H1 (cell line): ENCODE measurements around the gene LRRC40. TPM values are rescaled to one million over a fixed set of nuclear protein-coding genes. Genes with fewer than 3 reads are reported as not detected.

Source experiments
- CTCF ChIA-PET: fragments of 300-600 bp; sonication (Branson Sonifier 250); formaldehyde crosslinking; loops from one replicate; lab custom pipeline; 2021; ENCODE audit not compliant: partially characterized antibody; lab: Charles Lee
- POLR2A ChIA-PET: fragments of 300-600 bp; sonication (Branson Sonifier 250); formaldehyde crosslinking; loops from one replicate; lab custom pipeline; 2021; ENCODE audit warnings: inconsistent platforms; ENCODE audit not compliant: partially characterized antibody; lab: Charles Lee
- DNase-seq, 2 experiments: peaks; one replicate each; pipeline versions ENCODE4 v3.0.0 to v3.0.0-alpha.2; 2010 to 2022; ENCODE audit warnings: low spot score in 2 of 2, low read depth in 1 of 2, mixed read lengths in 1 of 2
- FAIRE-seq: peaks from 2 replicates; lab custom pipeline; 2011; peaks lifted over from hg19 to GRCh38; lab: Jason Lieb, UNC
- H2AFZ ChIP-seq: 2 replicates; pipeline ENCODE4 v1.8.1; 2012; ENCODE audit warnings: low read length, inconsistent platforms
- H2AK5ac ChIP-seq: 2 replicates; pipeline ENCODE4 v1.6.1; 2013; ENCODE audit warnings: low read depth, low read length
- H2BK120ac ChIP-seq: replicated peaks from 2 replicates; pipeline ENCODE3; 2013; ENCODE audit warnings: low read depth, low read length, inconsistent platforms
- H2BK12ac ChIP-seq: 2 replicates; pipeline ENCODE4 v1.6.1; 2013; ENCODE audit warnings: low read depth, low read length
- H2BK15ac ChIP-seq: 2 replicates; pipeline ENCODE4 v1.6.1; 2013; ENCODE audit warnings: low read length
- H2BK20ac ChIP-seq: 2 replicates; pipeline ENCODE4 v1.6.1; 2013; ENCODE audit warnings: low read length
- H2BK5ac ChIP-seq: 2 replicates; pipeline ENCODE4 v1.6.1; 2013; ENCODE audit warnings: low read depth, low read length
- H3K14ac ChIP-seq: 2 replicates; pipeline ENCODE4 v1.6.1; 2013; ENCODE audit warnings: inconsistent platforms; ENCODE audit not compliant: insufficient read length
- H3K18ac ChIP-seq: 2 replicates; pipeline ENCODE4 v1.6.1; 2013; ENCODE audit warnings: low read length; ENCODE audit errors: extremely low read depth
- H3K23ac ChIP-seq: 2 replicates; pipeline ENCODE4 v1.6.1; 2013; ENCODE audit warnings: inconsistent platforms; ENCODE audit not compliant: insufficient read length
- H3K23me2 ChIP-seq: 2 replicates; pipeline ENCODE4 v1.6.1; 2013; ENCODE audit warnings: low read depth, low read length
- H3K27ac ChIP-seq: 2 replicates; pipeline ENCODE4 v1.6.1; 2011; ENCODE audit warnings: low read depth, low read length, inconsistent platforms
- H3K27me3 ChIP-seq, 4 experiments: replicated peaks in 1 of 4; 1 replicate in 1 of 4; 2 replicates in 3 of 4; pipeline versions ENCODE4 v1.6.1 to v1.8.1; 2011 to 2013; ENCODE audit warnings: low read length in 3 of 4, mild to moderate bottlenecking in 3 of 4, inconsistent platforms in 2 of 4, mixed read lengths in 2 of 4, moderate library complexity in 1 of 4; ENCODE audit not compliant: control insufficient read depth in 3 of 4, insufficient read depth in 3 of 4; ENCODE audit errors: extremely low read depth in 1 of 4
- H3K36me3 ChIP-seq, 4 experiments: 2 replicates each; pipeline versions ENCODE4 v1.6.1 to v1.8.1; 2011 to 2013; ENCODE audit warnings: mild to moderate bottlenecking in 4 of 4, low read length in 3 of 4, moderate library complexity in 2 of 4, control low read depth in 1 of 4, inconsistent platforms in 1 of 4; ENCODE audit not compliant: insufficient read depth in 4 of 4, control insufficient read depth in 2 of 4
- H3K4ac ChIP-seq: replicated peaks from 2 replicates; pipeline ENCODE3; 2013; ENCODE audit warnings: low read length, low read depth, mixed read lengths, inconsistent platforms; ENCODE audit not compliant: insufficient read length
- H3K4me1 ChIP-seq, 4 experiments: replicated peaks in 1 of 4; 1 replicate in 1 of 4; 2 replicates in 3 of 4; pipeline versions ENCODE4 v1.6.1 to v1.8.1; 2011 to 2013; ENCODE audit warnings: low read length in 3 of 4, inconsistent platforms in 2 of 4, mixed read lengths in 1 of 4; ENCODE audit not compliant: insufficient read depth in 4 of 4, control insufficient read depth in 3 of 4
- H3K4me2 ChIP-seq, 2 experiments: 2 replicates each; pipeline versions ENCODE4 v1.6.1 to v1.8.1; 2011 to 2013; ENCODE audit warnings: low read depth in 2 of 2, low read length in 2 of 2, control low read depth in 1 of 2, inconsistent platforms in 1 of 2, mild to moderate bottlenecking in 1 of 2; ENCODE audit not compliant: insufficient read depth in 1 of 2
- H3K4me3 ChIP-seq, 4 experiments: fragments of 200-600, 300-600 bp in 1 of 4; sonication (generic), shearing (Covaris generic), sonication (Bioruptor Twin) in 1 of 4; 2 replicates each; pipeline versions ENCODE4 v1.5.1 to v1.8.1; 2011 to 2016; ENCODE audit warnings: low read length in 4 of 4, low read depth in 3 of 4, control low read depth in 2 of 4, inconsistent platforms in 2 of 4, mild to moderate bottlenecking in 2 of 4, mixed read lengths in 1 of 4, moderate library complexity in 1 of 4; ENCODE audit not compliant: insufficient read depth in 2 of 4; ENCODE audit errors: extremely low read depth in 1 of 4
- H3K56ac ChIP-seq: replicated peaks from 2 replicates; pipeline ENCODE3; 2013; ENCODE audit warnings: low read depth, mild to moderate bottlenecking, mixed read lengths, low read length, inconsistent platforms; ENCODE audit not compliant: insufficient read length
- H3K79me1 ChIP-seq: 2 replicates; pipeline ENCODE4 v1.6.1; 2013; ENCODE audit warnings: low read depth, low read length, control low read depth
- H3K79me2 ChIP-seq, 2 experiments: 2 replicates each; pipeline versions ENCODE4 v1.6.1 to v1.8.1; 2012 to 2013; ENCODE audit warnings: low read length in 2 of 2, mild to moderate bottlenecking in 2 of 2, inconsistent platforms in 1 of 2; ENCODE audit not compliant: insufficient read depth in 2 of 2, control insufficient read depth in 1 of 2
- H3K9ac ChIP-seq, 4 experiments: replicated peaks in 1 of 4; 1 replicate in 1 of 4; 2 replicates in 3 of 4; pipeline versions ENCODE4 v1.6.1 to v1.8.1; 2011 to 2013; ENCODE audit warnings: low read depth in 3 of 4, low read length in 3 of 4, control low read depth in 2 of 4, mild to moderate bottlenecking in 2 of 4, moderate library complexity in 2 of 4, inconsistent platforms in 1 of 4; ENCODE audit errors: extremely low read depth in 1 of 4
- H3K9me3 ChIP-seq, 2 experiments: 2 replicates each; pipeline versions ENCODE4 v1.6.1 to v1.8.1; 2012 to 2013; ENCODE audit warnings: mild to moderate bottlenecking in 2 of 2, moderate library complexity in 2 of 2, control low read depth in 1 of 2, inconsistent platforms in 1 of 2, low read depth in 1 of 2, low read length in 1 of 2, mixed read lengths in 1 of 2; ENCODE audit not compliant: insufficient read depth in 2 of 2
- H4K20me1 ChIP-seq, 2 experiments: replicated peaks in 1 of 2; 2 replicates each; pipeline versions ENCODE3 to v1.8.1; 2011 to 2013; ENCODE audit warnings: inconsistent platforms in 2 of 2, low read length in 2 of 2, mild to moderate bottlenecking in 1 of 2; ENCODE audit not compliant: insufficient read depth in 2 of 2, control insufficient read depth in 1 of 2
- H4K5ac ChIP-seq: 2 replicates; pipeline ENCODE4 v1.6.1; 2013; ENCODE audit warnings: low read length, low read depth, mixed read lengths, inconsistent platforms; ENCODE audit not compliant: insufficient read length
- H4K8ac ChIP-seq: 2 replicates; pipeline ENCODE4 v1.8.0; 2013; ENCODE audit warnings: mild to moderate bottlenecking, moderate library complexity, low read length, inconsistent platforms; ENCODE audit not compliant: insufficient read depth; ENCODE audit errors: extremely low read depth
- H4K91ac ChIP-seq: replicated peaks from 2 replicates; pipeline ENCODE3; 2013; ENCODE audit warnings: low read length, mixed read lengths, inconsistent platforms; ENCODE audit not compliant: insufficient read length
- ASH2L ChIP-seq: fragments of 200-600, 300-600 bp; sonication (generic); IDR thresholded peaks from one replicate; pipeline ENCODE4 v1.7.1; 2017; ENCODE audit warnings: low read length
- CHD2 ChIP-seq: IDR thresholded peaks from 2 replicates; pipeline ENCODE4 v1.6.1; 2012; ENCODE audit warnings: low read length, improper control_type of control experiment
- CTBP2 ChIP-seq: IDR thresholded peaks from 2 replicates; pipeline ENCODE4 v1.7.0; 2011; ENCODE audit warnings: borderline replicate concordance, mild to moderate bottlenecking, moderate library complexity, mixed read lengths, low read length; ENCODE audit not compliant: insufficient read depth, insufficient read length
- CTCF ChIP-seq, 3 experiments: IDR thresholded peaks; 1 replicate in 2 of 3; 2 replicates in 1 of 3; pipeline versions ENCODE4 v1.5.1 to v1.6.1; 2011; ENCODE audit warnings: low read length in 3 of 3, mild to moderate bottlenecking in 3 of 3, inconsistent platforms in 2 of 3, low read depth in 1 of 3, moderate library complexity in 1 of 3; ENCODE audit not compliant: insufficient read depth in 1 of 3; ENCODE audit errors: control extremely low read depth in 1 of 3
- GABPA ChIP-seq: IDR thresholded peaks from 2 replicates; pipeline ENCODE4 v1.6.1; 2011; ENCODE audit warnings: mild to moderate bottlenecking, low read length, moderate library complexity, borderline replicate concordance; ENCODE audit not compliant: insufficient read depth
- KDM5A ChIP-seq: fragments of 200-600 bp; IDR thresholded peaks from 2 replicates; pipeline ENCODE4 v1.7.1; 2012; ENCODE audit warnings: mild to moderate bottlenecking, low read length, inconsistent platforms, mixed read lengths
- POLR2AphosphoS5 ChIP-seq: IDR thresholded peaks from 2 replicates; pipeline ENCODE4 v1.6.1; 2011; ENCODE audit warnings: low read depth, low read length
- SP1 ChIP-seq: IDR thresholded peaks from 2 replicates; pipeline ENCODE4 v1.6.1; 2011; ENCODE audit warnings: low read depth, low read length
- TAF7 ChIP-seq: optimal IDR thresholded peaks from 2 replicates; pipeline ENCODE3; 2011; ENCODE audit warnings: low read depth, mild to moderate bottlenecking, inconsistent platforms, low read length, moderate library complexity, borderline replicate concordance
- TBP ChIP-seq: IDR thresholded peaks from 2 replicates; pipeline ENCODE4 v1.6.1; 2011; ENCODE audit warnings: low read depth, low read length, improper control_type of control experiment
- TEAD4 ChIP-seq: IDR thresholded peaks from 2 replicates; pipeline ENCODE4 v1.6.1; 2012; ENCODE audit warnings: low read depth, low read length, inconsistent platforms, mixed read lengths
- YY1 ChIP-seq: IDR thresholded peaks from 2 replicates; pipeline ENCODE4 v1.6.1; 2011; ENCODE audit warnings: low read depth, mild to moderate bottlenecking, low read length
- polyA plus RNA-seq, 7 experiments: library from polyadenylated mRNA; depleted of rRNA in 3 of 7; stranded (reverse) in 5 of 7; unstranded in 2 of 7; fragments of >200 nt in 5 of 7; fragments of 200-250 nt in 2 of 7; gene quantifications; 1 replicate in 5 of 7; 2 replicates in 1 of 7; 4 replicates in 1 of 7; pipeline versions ENCODE4 v1.2.1 to v1.2.3, GENCODE V29; 2011 to 2013; ENCODE audit warnings: missing spikeins in 2 of 7, mixed read lengths in 2 of 7
- total RNA-seq: library from RNA; stranded (reverse); fragmentation: NEBNext Ultra II Directional; extraction: Animal tissue kit (Norgen Biotek cat#: 25700); gene quantifications from 2 replicates; pipeline ENCODE4 v1.2.1, GENCODE V29; 2021

The LRRC40 gene
- total and polyA plus RNA-seq, 2 of the 8 experiments (the other 6 are each of a cell fraction or from before 2014, with no cell fraction given): 13.4 to 30.8 TPM

GRCh38 chr1:70140343-70140742, 65.0 kb downstream of the LRRC40 start:
- Histone ChIP-seq H2AK5ac (no peak overlapping the region), H2BK5ac (no peak overlapping the region), H2BK20ac (no peak overlapping the region), H4K20me1 (no peaks in the 10 kb centered on the region), H2BK12ac (no peak overlapping the region), H3K23me2 (no peaks in the 10 kb centered on the region), H3K4me1 (no peaks in the 10 kb centered on the region; a peak in 1 of 7 replicates), H3K4me3 (no peak overlapping the region), H3K4me2 (no peak overlapping the region), H3K36me3 (peaks cover 0 to 5% (median 0%) of the 10 kb centered on the region in 4 experiments; a peak in 1 of 8 replicates), H3K79me1 (no peaks in the 10 kb centered on the region), H3K4ac (no peak overlapping the region), H3K23ac (no peak overlapping the region), H4K8ac (no peak overlapping the region), H2AFZ (no peak overlapping the region), H3K56ac (no peak overlapping the region), H2BK15ac (no peak overlapping the region), H3K27ac (no peak overlapping the region), H3K9ac (no peak overlapping the region), H4K91ac (no peak overlapping the region), H2BK120ac (no peak overlapping the region), H3K18ac (no peak overlapping the region), H3K27me3 (no peaks in the 10 kb centered on the region), H3K14ac (no peak overlapping the region), H3K79me2 (no peaks in the 10 kb centered on the region), H3K9me3 (no peaks in the 10 kb centered on the region), H4K5ac (no peak overlapping the region)
- POLR2A ChIA-PET: no interaction called here
- DNase-seq (no peak), FAIRE-seq (no peak)
- CTCF ChIA-PET: interaction anchor here (0.8 to 2.6 kb wide), 5 partner anchors 9 to 136 kb away, joined by 3 to 11 read pairs (median 4); no protein-coding TSS in a partner anchor
- TF ChIP-seq SP1 (no peak), ASH2L (no peak), CTBP2 (no peak), KDM5A (no peak), TAF7 (no peak), POLR2AphosphoS5 (no peak), TEAD4 (no peak), YY1 (no peak), CTCF (IDR thresholded peaks at IDR 0.05; ENCODE audit: control extremely low read depth in 1 of 3, insufficient read depth in 1 of 3, low read depth in 1 of 3, low read length in 3 of 3) (no peak), CHD2 (no peak), TBP (no peak), GABPA (no peak)
